Measurements from ENCODE around the gene EP400. TPM values are rescaled to one million over a fixed set of nuclear protein-coding genes. Genes with fewer than 3 reads are reported as not detected.

The EP400 gene
- total RNA-seq, 2 donors from 2014 or later: 51.7 to 52.3 TPM

GRCh38 chr12:131917139-131917710 lies 32.5 kb upstream of the EP400 start:
- no peaks in the 10 kb centered on the region for H3K27me3 Mint-ChIP-seq (ENCODE audit: low read depth)
- H3K4me1 Mint-ChIP-seq (ENCODE audit: low read depth): no peaks in the 10 kb centered on the region
- ATAC-seq (replicated peaks in 1 of 2) (no peak), DNase-seq (no peak)
- no peaks in the 10 kb centered on the region for H3K36me3 Mint-ChIP-seq (ENCODE audit: insufficient read depth in 2 of 2)
- no peak overlapping the region for H3K27ac Mint-ChIP-seq
- no peaks in the 10 kb centered on the region for H3K9me3 Mint-ChIP-seq
- H3K4me3 Mint-ChIP-seq: no peak overlapping the region

GRCh38 chr12:131917711-131918306 lies 31.9 kb upstream of the EP400 start:
- DNase-seq (no peak), ATAC-seq (replicated peaks in 1 of 2) (no peak)
- Mint-ChIP-seq H3K4me1 (ENCODE audit: low read depth) (no peaks in the 10 kb centered on the region), H3K27me3 (ENCODE audit: low read depth) (no peaks in the 10 kb centered on the region), H3K27ac (no peak overlapping the region), H3K4me3 (no peak overlapping the region), H3K9me3 (no peaks in the 10 kb centered on the region), H3K36me3 (ENCODE audit: insufficient read depth in 2 of 2) (no peaks in the 10 kb centered on the region)

GRCh38 chr12:131918311-131919050 lies 31.3 kb upstream of the EP400 start:
- Mint-ChIP-seq H3K27ac (no peak overlapping the region), H3K27me3 (ENCODE audit: low read depth) (no peaks in the 10 kb centered on the region), H3K36me3 (ENCODE audit: insufficient read depth in 2 of 2) (no peaks in the 10 kb centered on the region), H3K4me1 (ENCODE audit: low read depth) (no peaks in the 10 kb centered on the region), H3K9me3 (no peaks in the 10 kb centered on the region), H3K4me3 (no peak overlapping the region)
- DNase-seq (no peak), ATAC-seq (replicated peaks in 1 of 2) (no peak)

GRCh38 chr12:131919051-131919347 lies 30.7 kb upstream of the EP400 start:
- ATAC-seq (replicated peaks in 1 of 2) (no peak), DNase-seq (no peak)
- no peak overlapping the region for H3K4me3 Mint-ChIP-seq
- no peaks in the 10 kb centered on the region for H3K4me1 Mint-ChIP-seq (ENCODE audit: low read depth)
- H3K27me3 Mint-ChIP-seq (ENCODE audit: low read depth): no peaks in the 10 kb centered on the region
- no peaks in the 10 kb centered on the region for H3K9me3 Mint-ChIP-seq
- H3K36me3 Mint-ChIP-seq (ENCODE audit: insufficient read depth in 2 of 2): no peaks in the 10 kb centered on the region
- H3K27ac Mint-ChIP-seq: no peak overlapping the region

GRCh38 chr12:131919366-131920156 lies 30.2 kb upstream of the EP400 start:
- H3K36me3 Mint-ChIP-seq (ENCODE audit: insufficient read depth in 2 of 2): no peaks in the 10 kb centered on the region
- DNase-seq (no peak), ATAC-seq (replicated peaks in 1 of 2) (peak in 1 of 2 donors; percentile 25)
- no peak overlapping the region for H3K4me3 Mint-ChIP-seq
- no peaks in the 10 kb centered on the region for H3K4me1 Mint-ChIP-seq (ENCODE audit: low read depth)
- H3K27ac Mint-ChIP-seq: no peak overlapping the region
- H3K9me3 Mint-ChIP-seq: no peaks in the 10 kb centered on the region
- H3K27me3 Mint-ChIP-seq (ENCODE audit: low read depth): no peaks in the 10 kb centered on the region

- H3K36me3 Mint-ChIP-seq (ENCODE audit: insufficient read depth in 2 of 2): no peaks in the 10 kb centered on the region
- H3K4me1 Mint-ChIP-seq (ENCODE audit: low read depth): no peaks in the 10 kb centered on the region
- ATAC-seq (replicated peaks in 1 of 2) (no peak), DNase-seq (no peak)
- H3K27ac Mint-ChIP-seq: no peak overlapping the region
- no peaks in the 10 kb centered on the region for H3K27me3 Mint-ChIP-seq (ENCODE audit: low read depth)
- no peak overlapping the region for H3K4me3 Mint-ChIP-seq
- no peaks in the 10 kb centered on the region for H3K9me3 Mint-ChIP-seq
Measured at GRCh38 chr12:131920157-131920508, 29.6 kb upstream of the EP400 start.

GRCh38 chr12:131920902-131921840 lies 28.6 kb upstream of the EP400 start:
- H3K27me3 Mint-ChIP-seq (ENCODE audit: low read depth): no peaks in the 10 kb centered on the region
- ATAC-seq (replicated peaks in 1 of 2) (peak in 1 of 2 donors; percentile 12), DNase-seq (no peak)
- H3K9me3 Mint-ChIP-seq: no peaks in the 10 kb centered on the region
- H3K4me1 Mint-ChIP-seq (ENCODE audit: low read depth): no peaks in the 10 kb centered on the region
- no peak overlapping the region for H3K27ac Mint-ChIP-seq
- H3K36me3 Mint-ChIP-seq (ENCODE audit: insufficient read depth in 2 of 2): no peaks in the 10 kb centered on the region
- no peak overlapping the region for H3K4me3 Mint-ChIP-seq

- no peak overlapping the region for H3K27ac Mint-ChIP-seq
- no peak overlapping the region for H3K4me3 Mint-ChIP-seq
- H3K27me3 Mint-ChIP-seq (ENCODE audit: low read depth): no peaks in the 10 kb centered on the region
- no peaks in the 10 kb centered on the region for H3K4me1 Mint-ChIP-seq (ENCODE audit: low read depth)
- H3K36me3 Mint-ChIP-seq (ENCODE audit: insufficient read depth in 2 of 2): no peaks in the 10 kb centered on the region
- H3K9me3 Mint-ChIP-seq: no peaks in the 10 kb centered on the region
- ATAC-seq (replicated peaks in 1 of 2) (no peak), DNase-seq (no peak)
Measured at GRCh38 chr12:131921866-131922769, 27.6 kb upstream of the EP400 start.

GRCh38 chr12:131922772-131923171 lies 27.0 kb upstream of the EP400 start:
- Mint-ChIP-seq H3K4me3 (no peak overlapping the region), H3K4me1 (ENCODE audit: low read depth) (peaks cover 3% of the 10 kb centered on the region), H3K9me3 (no peaks in the 10 kb centered on the region), H3K27me3 (ENCODE audit: low read depth) (no peaks in the 10 kb centered on the region), H3K36me3 (ENCODE audit: insufficient read depth in 2 of 2) (no peaks in the 10 kb centered on the region), H3K27ac (no peak overlapping the region)
- no peak for DNase-seq
- no peak for ATAC-seq (replicated peaks in 1 of 2)

GRCh38 chr12:131923260-131923659 lies 26.5 kb upstream of the EP400 start:
- Mint-ChIP-seq H3K27me3 (ENCODE audit: low read depth) (no peaks in the 10 kb centered on the region), H3K9me3 (no peaks in the 10 kb centered on the region), H3K36me3 (ENCODE audit: insufficient read depth in 2 of 2) (no peaks in the 10 kb centered on the region), H3K4me1 (ENCODE audit: low read depth) (peaks cover 8% of the 10 kb centered on the region), H3K4me3 (no peak overlapping the region), H3K27ac (no peak overlapping the region)
- ATAC-seq (replicated peaks in 1 of 2) (peak in 1 of 2 donors; percentile 12), DNase-seq (no peak)

GRCh38 chr12:131927110-131928079 lies 22.3 kb upstream of the EP400 start:
- peak overlapping the region; percentile 96 to 100 for H3K4me3 Mint-ChIP-seq
- no peaks in the 10 kb centered on the region for H3K27me3 Mint-ChIP-seq (ENCODE audit: low read depth)
- no peaks in the 10 kb centered on the region for H3K9me3 Mint-ChIP-seq
- H3K4me1 Mint-ChIP-seq (ENCODE audit: low read depth): peaks cover 29% of the 10 kb centered on the region
- H3K36me3 Mint-ChIP-seq (ENCODE audit: insufficient read depth in 2 of 2): peaks cover 5 to 8% of the 10 kb centered on the region in 2 donors
- no peak for DNase-seq
- no peak for ATAC-seq (replicated peaks in 1 of 2)
- no peak overlapping the region for H3K27ac Mint-ChIP-seq
